Measurements from ENCODE around the gene LSM3. TPM values are rescaled to one million over a fixed set of nuclear protein-coding genes. Genes with fewer than 3 reads are reported as not detected.
A peak's percentile ranks its signal among the peaks of the same experiment; 100 is the strongest.
"Not testable (repeated sequence)": the region's sequence is repeated elsewhere in the genome, so short reads cannot be mapped to it uniquely, and the experiment has no call there.

The LSM3 gene
- total RNA-seq, 4 donors from 2014 or later: 4.8 to 7.9 (median 5.8) TPM

- Histone ChIP-seq H3K9me3 (peaks cover 0 to 31% (median 3%) of the 10 kb centered on the region in 4 donors), H3K36me3 (no peaks in the 10 kb centered on the region), H3K27ac (no peak overlapping the region), H3K4me3 (no peak overlapping the region), H3K27me3 (no peaks in the 10 kb centered on the region), H3K4me1 (peaks cover 0 to 23% (median 0%) of the 10 kb centered on the region in 4 donors)
- DNase-seq (ENCODE audit: low spot score in 2 of 2): no peak
- TF ChIP-seq EP300 (IDR thresholded peaks at IDR 0.05): no peak
- no peak for TF ChIP-seq POLR2A (IDR thresholded peaks at IDR 0.05)
- TF ChIP-seq CTCF (IDR thresholded peaks at IDR 0.05): no peak
- WGBS, 2 donors: 65 to 78% methylated on average over 3 of the region's 3 CpGs
Measured at GRCh38 chr3:14222900-14223594, 44.4 kb downstream of the LSM3 start.

- Histone ChIP-seq H3K36me3 (no peaks in the 10 kb centered on the region), H3K27me3 (no peaks in the 10 kb centered on the region), H3K27ac (no peak overlapping the region), H3K4me3 (no peak overlapping the region), H3K4me1 (peaks cover 0 to 23% (median 0%) of the 10 kb centered on the region in 4 donors), H3K9me3 (peaks cover 0 to 31% (median 3%) of the 10 kb centered on the region in 4 donors)
- no peak for DNase-seq (ENCODE audit: low spot score in 2 of 2)
- TF ChIP-seq EP300 (IDR thresholded peaks at IDR 0.05) (no peak), POLR2A (IDR thresholded peaks at IDR 0.05) (no peak), CTCF (IDR thresholded peaks at IDR 0.05) (no peak)
- WGBS, 2 donors: 63 to 65% methylated on average over 1 of the region's 1 CpG
Measured at GRCh38 chr3:14223595-14223994, 45.0 kb downstream of the LSM3 start.

- Histone ChIP-seq H3K27me3 (no peaks in the 10 kb centered on the region), H3K27ac (peak overlapping the region in 1 of 4 donors; percentile 33), H3K4me1 (peaks cover 0 to 23% (median 0%) of the 10 kb centered on the region in 4 donors), H3K9me3 (peaks cover 0 to 24% (median 3%) of the 10 kb centered on the region in 4 donors), H3K36me3 (no peaks in the 10 kb centered on the region), H3K4me3 (no peak overlapping the region)
- TF ChIP-seq EP300 (IDR thresholded peaks at IDR 0.05): no peak
- no peak for TF ChIP-seq POLR2A (IDR thresholded peaks at IDR 0.05)
- TF ChIP-seq CTCF (IDR thresholded peaks at IDR 0.05): no peak
- WGBS, 2 donors: 54 to 58% methylated on average over 6 of the region's 6 CpGs
- DNase-seq (ENCODE audit: low spot score in 2 of 2): no peak
Measured at GRCh38 chr3:14224895-14225294, 46.3 kb downstream of the LSM3 start.

- 56 to 60% methylated on average over 9 of the region's 9 CpGs for WGBS, 2 donors
- H3K4me1 ChIP-seq: peaks cover 0 to 23% (median 0%) of the 10 kb centered on the region in 4 donors
- DNase-seq (ENCODE audit: low spot score in 2 of 2): no peak
- peak overlapping the region in 1 of 4 donors; percentile 33 for H3K27ac ChIP-seq
- TF ChIP-seq CTCF (IDR thresholded peaks at IDR 0.05) (no peak), POLR2A (IDR thresholded peaks at IDR 0.05) (no peak), EP300 (IDR thresholded peaks at IDR 0.05) (no peak)
- H3K9me3 ChIP-seq: peaks cover 0 to 19% (median 3%) of the 10 kb centered on the region in 4 donors
- no peaks in the 10 kb centered on the region for H3K27me3 ChIP-seq
- no peak overlapping the region for H3K4me3 ChIP-seq
- H3K36me3 ChIP-seq: no peaks in the 10 kb centered on the region
Measured at GRCh38 chr3:14225421-14225820, 46.8 kb downstream of the LSM3 start.

- 56 to 84% methylated on average over 3 of the region's 3 CpGs for WGBS, 2 donors
- H3K4me3 ChIP-seq; H3K36me3 ChIP-seq; DNase-seq (ENCODE audit: low spot score in 2 of 2); H3K27me3 ChIP-seq; H3K27ac ChIP-seq: not testable (repeated sequence)
- Histone ChIP-seq H3K9me3 (peaks cover 0 to 10% (median 0%) of the 10 kb centered on the region in 4 donors), H3K4me1 (peaks cover 0 to 23% (median 0%) of the 10 kb centered on the region in 4 donors)
Measured at GRCh38 chr3:14226351-14226750, 47.7 kb downstream of the LSM3 start.
